ENCODE measurements around the gene DNAJB13.

DNA sequence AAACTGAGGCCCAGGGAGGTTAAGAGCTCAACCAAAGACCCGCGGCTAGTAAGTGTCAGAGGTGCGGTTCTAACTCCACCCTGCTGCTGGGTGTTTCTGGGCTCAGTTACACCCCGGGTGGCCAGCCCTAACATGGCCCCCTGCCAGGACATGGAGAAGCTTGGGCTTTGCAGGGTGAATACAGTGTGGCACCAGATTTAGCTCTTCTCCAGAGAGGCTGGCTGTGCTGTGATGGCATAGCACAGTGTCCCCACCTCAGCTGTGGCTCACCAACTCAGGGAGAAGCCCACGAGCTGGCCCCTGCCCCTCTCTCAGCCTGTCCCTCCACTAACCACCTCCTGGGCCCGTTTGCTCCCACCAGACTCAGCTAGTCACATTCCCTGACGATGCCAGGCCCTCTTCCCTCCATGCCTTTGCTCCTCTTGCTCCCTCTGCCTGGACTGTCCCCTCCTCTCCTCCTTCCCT, 51.0 kb downstream of the DNAJB13 start:
- TF ChIP-seq, protein P1, sequence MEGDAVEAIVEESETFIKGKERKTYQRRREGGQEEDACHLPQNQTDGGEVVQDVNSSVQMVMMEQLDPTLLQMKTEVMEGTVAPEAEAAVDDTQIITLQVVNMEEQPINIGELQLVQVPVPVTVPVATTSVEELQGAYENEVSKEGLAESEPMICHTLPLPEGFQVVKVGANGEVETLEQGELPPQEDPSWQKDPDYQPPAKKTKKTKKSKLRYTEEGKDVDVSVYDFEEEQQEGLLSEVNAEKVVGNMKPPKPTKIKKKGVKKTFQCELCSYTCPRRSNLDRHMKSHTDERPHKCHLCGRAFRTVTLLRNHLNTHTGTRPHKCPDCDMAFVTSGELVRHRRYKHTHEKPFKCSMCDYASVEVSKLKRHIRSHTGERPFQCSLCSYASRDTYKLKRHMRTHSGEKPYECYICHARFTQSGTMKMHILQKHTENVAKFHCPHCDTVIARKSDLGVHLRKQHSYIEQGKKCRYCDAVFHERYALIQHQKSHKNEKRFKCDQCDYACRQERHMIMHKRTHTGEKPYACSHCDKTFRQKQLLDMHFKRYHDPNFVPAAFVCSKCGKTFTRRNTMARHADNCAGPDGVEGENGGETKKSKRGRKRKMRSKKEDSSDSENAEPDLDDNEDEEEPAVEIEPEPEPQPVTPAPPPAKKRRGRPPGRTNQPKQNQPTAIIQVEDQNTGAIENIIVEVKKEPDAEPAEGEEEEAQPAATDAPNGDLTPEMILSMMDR (IDR thresholded peaks at IDR 0.05; ENCODE audit: insufficient read depth, low read length, poor library complexity, severe bottlenecking), result no peak
- TF ChIP-seq EZH2phosphoT487 (conservative IDR thresholded peaks at IDR 0.05; ENCODE audit: low read length), result no peak

All from SU-DHL-6 (cell line).